SU-DHL-6 (cell line): ENCODE measurements around the gene GULP1.

Experiments used
- H2AFZ ChIP-seq: fragments of 200-600 bp; sonication (generic); 2 replicates; pipeline ENCODE4 v1.6.1; 2014; ENCODE audit warnings: low read depth, mild to moderate bottlenecking, moderate library complexity, mixed read lengths, antibody characterized with exemption, low read length; ENCODE audit not compliant: severe bottlenecking
- H3F3A ChIP-seq: fragments of 200-600 bp; shearing (Covaris generic); 2 replicates; pipeline ENCODE4 v1.6.0; 2016; ENCODE audit warnings: antibody characterized with exemption, mild to moderate bottlenecking; ENCODE audit not compliant: insufficient read depth
- H3K27ac ChIP-seq: fragments of 200-600 bp; sonication (generic); 2 replicates; pipeline ENCODE4 v1.5.1; 2016; ENCODE audit warnings: low read depth, mild to moderate bottlenecking, low read length, moderate library complexity, mixed read lengths
- H3K27me3 ChIP-seq: fragments of 200-600 bp; sonication (generic), shearing (Covaris generic); 2 replicates; pipeline ENCODE4 v1.6.0; 2014; ENCODE audit warnings: mild to moderate bottlenecking, low read length
- H3K36me3 ChIP-seq: fragments of 200-600 bp; sonication (generic); 2 replicates; pipeline ENCODE4 v1.6.1; 2014; ENCODE audit warnings: mild to moderate bottlenecking, low read length, mixed read lengths
- H3K4me2 ChIP-seq: fragments of 300-600, 200-600 bp; shearing (Covaris generic), sonication (generic); 2 replicates; pipeline ENCODE4 v1.6.0; 2014; ENCODE audit warnings: low read length, low read depth, mild to moderate bottlenecking; ENCODE audit not compliant: poor library complexity, severe bottlenecking
- H3K4me3 ChIP-seq: fragments of 200-600 bp; sonication (generic); 2 replicates; pipeline ENCODE4 v1.5.1; 2014; ENCODE audit warnings: antibody characterized with exemption, low read length, mild to moderate bottlenecking, mixed read lengths; ENCODE audit not compliant: insufficient read depth, poor library complexity, severe bottlenecking
- H3K79me2 ChIP-seq: fragments of 200-600 bp; sonication (generic); 2 replicates; pipeline ENCODE4 v1.6.1; 2014; ENCODE audit warnings: mild to moderate bottlenecking, low read length, moderate library complexity; ENCODE audit not compliant: insufficient read depth
- H3K9ac ChIP-seq: fragments of 200-600 bp; sonication (generic); 2 replicates; pipeline ENCODE4 v1.7.0; 2014; ENCODE audit warnings: mild to moderate bottlenecking, low read length
- H3K9me2 ChIP-seq: fragments of 200-600 bp; sonication (generic); replicated peaks from 2 replicates; pipeline ENCODE4 v1.6.1; 2014; ENCODE audit warnings: low read length; ENCODE audit not compliant: insufficient read depth
- H3K9me3 ChIP-seq: fragments of 200-600 bp; sonication (generic); 2 replicates; pipeline ENCODE4 v1.6.1; 2014; ENCODE audit warnings: low read length, mixed read lengths; ENCODE audit not compliant: insufficient read depth
- H4K20me1 ChIP-seq: fragments of 200-600 bp; sonication (generic); 2 replicates; pipeline ENCODE4 v1.6.1; 2014; ENCODE audit warnings: low read depth, mild to moderate bottlenecking, antibody characterized with exemption, low read length, moderate library complexity, mixed read lengths
- CTCF ChIP-seq: fragments of 200-600 bp; sonication (generic); IDR thresholded peaks from one replicate; pipeline ENCODE4 v1.5.1; 2017; ENCODE audit warnings: antibody characterized with exemption, mild to moderate bottlenecking, low read length, moderate library complexity; ENCODE audit not compliant: insufficient read depth, poor library complexity, severe bottlenecking
- EZH2phosphoT487 ChIP-seq: fragments of 200-600 bp; sonication (generic), shearing (Covaris generic); conservative IDR thresholded peaks from 2 replicates; pipeline ENCODE4 v1.6.1; 2018; ENCODE audit warnings: mild to moderate bottlenecking, antibody characterized with exemption, low read length, moderate library complexity, mixed read lengths

GULP1 gene

GRCh38 chr2:188577231-188577630 is 285.6 kb downstream of the GULP1 start:
- Histone ChIP-seq H3K9ac (no peak overlapping the region), H3K36me3 (no peaks in the 10 kb centered on the region), H3K9me2 (no peaks in the 10 kb centered on the region), H3F3A (no peaks in the 10 kb centered on the region), H3K4me2 (no peak overlapping the region), H3K27ac (no peak overlapping the region), H2AFZ (no peak overlapping the region), H3K27me3 (no peaks in the 10 kb centered on the region), H3K9me3 (no peaks in the 10 kb centered on the region), H3K4me3 (no peak overlapping the region), H3K79me2 (no peaks in the 10 kb centered on the region), H4K20me1 (no peaks in the 10 kb centered on the region)
- TF ChIP-seq CTCF (no peak), EZH2phosphoT487 (no peak)

DNA sequence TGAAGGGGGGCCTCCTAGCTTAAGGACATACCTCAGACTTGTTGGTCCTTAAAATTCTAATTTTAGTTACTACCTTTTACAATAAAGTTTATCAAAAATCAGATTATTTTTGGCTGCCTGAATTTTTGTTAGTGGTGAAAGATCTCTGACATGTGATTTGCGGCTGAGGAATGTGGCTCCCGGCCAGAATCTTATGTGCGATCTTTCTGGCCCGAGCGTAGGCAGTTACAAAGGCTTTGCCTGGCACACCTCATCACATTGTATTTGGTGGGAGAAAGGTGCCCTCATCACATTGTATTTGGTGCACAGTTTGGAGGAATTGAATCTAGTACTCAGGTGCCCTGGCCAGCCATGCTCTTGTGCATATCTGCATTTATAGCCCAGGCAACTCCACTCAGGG is 289.1 kb downstream of the GULP1 start:
- H3K27me3 ChIP-seq = no peaks in the 10 kb centered on the region
- no peaks in the 10 kb centered on the region for H3K36me3 ChIP-seq
- no peaks in the 10 kb centered on the region for H3K79me2 ChIP-seq
- no peak overlapping the region for H3K4me3 ChIP-seq
- no peak overlapping the region for H3K4me2 ChIP-seq
- no peak overlapping the region for H2AFZ ChIP-seq
- H4K20me1 ChIP-seq = no peaks in the 10 kb centered on the region
- no peaks in the 10 kb centered on the region for H3K9me2 ChIP-seq
- H3K27ac ChIP-seq = no peak overlapping the region
- H3K9me3 ChIP-seq = no peaks in the 10 kb centered on the region
- TF ChIP-seq EZH2phosphoT487 = no peak
- TF ChIP-seq CTCF = no peak
- H3F3A ChIP-seq = no peaks in the 10 kb centered on the region
- H3K9ac ChIP-seq = no peak overlapping the region

DNA sequence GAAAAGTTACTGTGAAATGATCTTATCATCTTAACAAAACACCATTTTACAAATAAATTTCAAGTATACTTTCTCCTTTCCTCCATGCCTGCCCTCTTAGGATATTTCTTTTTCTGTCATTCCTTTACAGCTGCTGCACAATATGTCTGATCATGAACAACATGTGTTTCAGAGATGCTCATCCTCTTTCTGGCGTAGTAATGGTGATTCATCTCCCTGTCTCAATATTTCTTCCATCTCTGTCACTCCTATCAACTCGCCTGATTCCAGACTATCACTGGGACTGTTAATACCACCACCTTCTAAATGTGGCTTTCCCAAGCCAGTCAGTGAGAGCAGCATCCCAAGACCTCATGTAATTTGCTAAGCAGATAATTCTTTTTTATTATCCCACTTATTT is 290.5 kb downstream of the GULP1 start:
- H3K79me2 ChIP-seq = no peaks in the 10 kb centered on the region
- TF ChIP-seq EZH2phosphoT487 (no peak), CTCF (no peak)
- H4K20me1 ChIP-seq = no peaks in the 10 kb centered on the region
- H3K9ac ChIP-seq = no peak overlapping the region
- H3K4me2 ChIP-seq = no peak overlapping the region
- no peak overlapping the region for H2AFZ ChIP-seq
- H3K27me3 ChIP-seq = no peaks in the 10 kb centered on the region
- no peak overlapping the region for H3K4me3 ChIP-seq
- H3F3A ChIP-seq = no peaks in the 10 kb centered on the region
- no peaks in the 10 kb centered on the region for H3K9me3 ChIP-seq
- no peaks in the 10 kb centered on the region for H3K36me3 ChIP-seq
- H3K27ac ChIP-seq = no peak overlapping the region
- no peaks in the 10 kb centered on the region for H3K9me2 ChIP-seq

GRCh38 chr2:188588235-188588634 is 296.6 kb downstream of the GULP1 start:
- no peak overlapping the region for H3K9ac ChIP-seq
- no peaks in the 10 kb centered on the region for H3K27me3 ChIP-seq
- TF ChIP-seq EZH2phosphoT487 = no peak
- H3K9me3 ChIP-seq = no peaks in the 10 kb centered on the region
- no peak overlapping the region for H3K4me2 ChIP-seq
- no peaks in the 10 kb centered on the region for H3F3A ChIP-seq
- no peak overlapping the region for H3K27ac ChIP-seq
- H3K9me2 ChIP-seq = no peaks in the 10 kb centered on the region
- H3K36me3 ChIP-seq = no peaks in the 10 kb centered on the region
- no peaks in the 10 kb centered on the region for H4K20me1 ChIP-seq
- no peak overlapping the region for H2AFZ ChIP-seq
- no peak overlapping the region for H3K4me3 ChIP-seq
- no peaks in the 10 kb centered on the region for H3K79me2 ChIP-seq
